KMS-11 (cell line): Measurements from ENCODE around the gene LRRC37B.

Experiments
- H2AFZ ChIP-seq: fragments of 200-600 bp; sonication (generic); 2 replicates; pipeline ENCODE4 v1.6.1; 2016; ENCODE audit warnings: antibody characterized with exemption, mixed run types, low read depth
- H3K27ac ChIP-seq: fragments of 200-600 bp; sonication (generic); 2 replicates; pipeline ENCODE4 v1.6.1; 2016; ENCODE audit warnings: mild to moderate bottlenecking, mixed run types
- H3K27me3 ChIP-seq: fragments of 200-600 bp; sonication (generic); 2 replicates; pipeline ENCODE4 v1.6.1; 2017; ENCODE audit warnings: mild to moderate bottlenecking, low read depth, mixed run types, moderate library complexity; ENCODE audit not compliant: insufficient read depth
- H3K36me3 ChIP-seq: fragments of 200-600 bp; sonication (generic); 2 replicates; pipeline ENCODE4 v1.6.1; 2017; ENCODE audit warnings: mild to moderate bottlenecking, mixed run types; ENCODE audit not compliant: insufficient read depth
- H3K4me1 ChIP-seq: fragments of 200-600 bp; sonication (generic); 2 replicates; pipeline ENCODE4 v1.6.1; 2016; ENCODE audit warnings: mild to moderate bottlenecking, low read depth, mixed run types; ENCODE audit not compliant: poor library complexity, severe bottlenecking
- H3K4me2 ChIP-seq: fragments of 200-600 bp; sonication (generic); 2 replicates; pipeline ENCODE4 v1.7.0; 2016; ENCODE audit warnings: mild to moderate bottlenecking, mixed run types
- H3K4me3 ChIP-seq: fragments of 200-600 bp; sonication (generic); IDR thresholded peaks from 2 replicates; pipeline ENCODE4 v1.6.1; 2017; ENCODE audit warnings: low read depth, low read length, mixed read lengths; ENCODE audit not compliant: insufficient read depth
- H3K79me2 ChIP-seq: fragments of 200-600 bp; sonication (generic); 2 replicates; pipeline ENCODE4 v1.6.1; 2016; ENCODE audit warnings: low read depth, mixed run types; ENCODE audit not compliant: insufficient read depth
- H3K9ac ChIP-seq: fragments of 200-600 bp; sonication (generic); 2 replicates; pipeline ENCODE4 v1.6.1; 2016; ENCODE audit warnings: mild to moderate bottlenecking, mixed run types
- H4K20me1 ChIP-seq: fragments of 200-600 bp; sonication (generic); 2 replicates; pipeline ENCODE4 v1.6.1; 2016; ENCODE audit warnings: mild to moderate bottlenecking, mixed run types; ENCODE audit not compliant: insufficient read depth
- CTCF ChIP-seq: fragments of 200-600 bp; sonication (generic); conservative IDR thresholded peaks from 2 replicates; pipeline ENCODE4 v1.6.1; 2017; ENCODE audit warnings: low read depth, mild to moderate bottlenecking, antibody characterized with exemption, low read length, moderate library complexity, mixed read lengths

The LRRC37B gene

GRCh38 chr17:32102646-32103186 is 95.5 kb downstream of the LRRC37B start:
- Histone ChIP-seq H3K27ac (no peak overlapping the region), H3K27me3 (no peaks in the 10 kb centered on the region), H3K79me2 (no peaks in the 10 kb centered on the region), H3K4me1 (no peaks in the 10 kb centered on the region), H2AFZ (no peak overlapping the region), H3K4me3 (no peak overlapping the region), H3K9ac (no peak overlapping the region), H4K20me1 (no peaks in the 10 kb centered on the region), H3K4me2 (no peak overlapping the region), H3K36me3 (no peaks in the 10 kb centered on the region)
- TF ChIP-seq CTCF: no peak
